Testis (tissue), 2 donors: Measurements from ENCODE around the gene ADISSP.

Source experiments
- POLR2A ChIP-seq: fragments of 450-650 bp; IDR thresholded peaks from one replicate; pipeline ENCODE4 v1.6.1; 2017; ENCODE audit warnings: antibody characterized with exemption, mild to moderate bottlenecking, moderate library complexity
- TF ChIP-seq, protein P1 (sequence below), 3 experiments: fragments of 450-650 bp in 2 of 3; fragments of 200-600 bp in 1 of 3; sonication (generic) in 1 of 3; IDR thresholded peaks; one replicate each; pipeline ENCODE4 v1.5.1; 2016 to 2019; ENCODE audit warnings: antibody characterized with exemption in 3 of 3, mild to moderate bottlenecking in 2 of 3, moderate library complexity in 1 of 3

DNA sequence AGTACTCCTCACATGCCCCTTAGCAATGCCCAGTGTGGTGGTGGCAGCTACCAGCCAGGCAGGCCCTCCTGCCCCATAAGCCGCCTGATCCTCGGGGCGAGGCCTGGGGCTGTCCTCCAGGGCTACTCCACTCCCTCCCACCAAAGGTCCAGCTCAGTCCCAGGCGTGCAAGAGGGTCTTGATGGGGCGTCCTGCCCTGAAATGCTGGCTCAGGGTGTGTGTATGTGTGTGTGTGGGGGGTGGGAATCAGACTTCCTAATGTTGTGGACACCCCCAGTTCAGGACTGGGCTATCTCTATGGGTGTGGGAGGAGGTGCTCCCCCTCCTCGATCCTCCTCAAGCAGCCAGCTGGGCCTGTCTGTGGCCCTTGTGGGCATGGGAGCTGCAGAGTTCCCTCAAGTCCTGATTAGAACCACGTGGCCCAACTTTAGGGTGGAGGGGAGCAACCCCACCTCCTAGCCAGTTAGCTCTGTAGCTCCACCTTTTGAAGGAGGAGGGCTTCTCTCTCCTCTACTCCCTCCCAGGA is 27.6 kb downstream of the ADISSP start:
- TF ChIP-seq, protein P1, sequence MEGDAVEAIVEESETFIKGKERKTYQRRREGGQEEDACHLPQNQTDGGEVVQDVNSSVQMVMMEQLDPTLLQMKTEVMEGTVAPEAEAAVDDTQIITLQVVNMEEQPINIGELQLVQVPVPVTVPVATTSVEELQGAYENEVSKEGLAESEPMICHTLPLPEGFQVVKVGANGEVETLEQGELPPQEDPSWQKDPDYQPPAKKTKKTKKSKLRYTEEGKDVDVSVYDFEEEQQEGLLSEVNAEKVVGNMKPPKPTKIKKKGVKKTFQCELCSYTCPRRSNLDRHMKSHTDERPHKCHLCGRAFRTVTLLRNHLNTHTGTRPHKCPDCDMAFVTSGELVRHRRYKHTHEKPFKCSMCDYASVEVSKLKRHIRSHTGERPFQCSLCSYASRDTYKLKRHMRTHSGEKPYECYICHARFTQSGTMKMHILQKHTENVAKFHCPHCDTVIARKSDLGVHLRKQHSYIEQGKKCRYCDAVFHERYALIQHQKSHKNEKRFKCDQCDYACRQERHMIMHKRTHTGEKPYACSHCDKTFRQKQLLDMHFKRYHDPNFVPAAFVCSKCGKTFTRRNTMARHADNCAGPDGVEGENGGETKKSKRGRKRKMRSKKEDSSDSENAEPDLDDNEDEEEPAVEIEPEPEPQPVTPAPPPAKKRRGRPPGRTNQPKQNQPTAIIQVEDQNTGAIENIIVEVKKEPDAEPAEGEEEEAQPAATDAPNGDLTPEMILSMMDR (IDR thresholded peaks at IDR 0.05): no peak
- no peak for TF ChIP-seq POLR2A
